Keratinocyte (primary cell): ENCODE measurements around the gene TNKS1BP1. TPM values are rescaled to one million over a fixed set of nuclear protein-coding genes. Genes with fewer than 3 reads are reported as not detected.
"Not testable (repeated sequence)": the region's sequence is repeated elsewhere in the genome, so short reads cannot be mapped to it uniquely, and the experiment has no call there.

ENCODE experiments used
- DNase-seq: peaks from one replicate; pipeline ENCODE4 v3.0.0-alpha.2; 2011; ENCODE audit warnings: low read depth, missing footprints, low spot score
- FAIRE-seq: peaks from 2 replicates; lab custom pipeline; 2011; peaks lifted over from hg19 to GRCh38; lab: Jason Lieb, UNC
- H2AFZ ChIP-seq: 2 replicates; pipeline ENCODE4 v1.6.0; 2012; ENCODE audit warnings: low read length, control low read depth, inconsistent platforms; ENCODE audit not compliant: control insufficient read depth
- H3K27ac ChIP-seq: 2 replicates; pipeline ENCODE4 v1.5.1; 2011; ENCODE audit warnings: low read length; ENCODE audit not compliant: control insufficient read depth, insufficient read depth
- H3K27me3 ChIP-seq: 3 replicates; pipeline ENCODE4 v1.6.0; 2011; ENCODE audit warnings: low read length; ENCODE audit not compliant: control insufficient read depth, insufficient read depth; ENCODE audit errors: extremely low read depth
- H3K36me3 ChIP-seq, 2 experiments: 2 replicates in 1 of 2; 3 replicates in 1 of 2; pipeline ENCODE4 v1.5.1; 2011; ENCODE audit warnings: low read length in 2 of 2, mild to moderate bottlenecking in 1 of 2; ENCODE audit not compliant: control insufficient read depth in 2 of 2, insufficient read depth in 2 of 2; ENCODE audit errors: extremely low read depth in 1 of 2
- H3K4me1 ChIP-seq: 3 replicates; pipeline ENCODE4 v1.5.1; 2011; ENCODE audit warnings: low read length; ENCODE audit not compliant: control insufficient read depth, insufficient read depth; ENCODE audit errors: extremely low read depth
- H3K4me2 ChIP-seq: 3 replicates; pipeline ENCODE4 v1.6.0; 2011; ENCODE audit warnings: low read depth, low read length; ENCODE audit not compliant: control insufficient read depth, insufficient read depth; ENCODE audit errors: extremely low read depth
- H3K4me3 ChIP-seq, 3 experiments: fragments of 200-600 bp in 1 of 3; sonication (generic) in 1 of 3; 2 replicates in 2 of 3; 3 replicates in 1 of 3; pipeline ENCODE4 v1.5.1; 2011 to 2016; ENCODE audit warnings: low read length in 3 of 3, mild to moderate bottlenecking in 3 of 3, control low read depth in 2 of 3, inconsistent platforms in 1 of 3, low read depth in 1 of 3, mixed read lengths in 1 of 3, mixed run types in 1 of 3, moderate library complexity in 1 of 3; ENCODE audit not compliant: control insufficient read depth in 2 of 3, insufficient read depth in 2 of 3; ENCODE audit errors: extremely low read depth in 1 of 3
- H3K79me2 ChIP-seq: 2 replicates; pipeline ENCODE4 v1.6.0; 2012; ENCODE audit warnings: low read length; ENCODE audit not compliant: control insufficient read depth, insufficient read depth
- H3K9ac ChIP-seq: 3 replicates; pipeline ENCODE4 v1.6.0; 2011; ENCODE audit warnings: low read length; ENCODE audit not compliant: control insufficient read depth, insufficient read depth; ENCODE audit errors: extremely low read depth
- H3K9me1 ChIP-seq: 3 replicates; pipeline ENCODE4 v1.6.0; 2011; ENCODE audit warnings: low read length; ENCODE audit not compliant: control insufficient read depth, insufficient read depth; ENCODE audit errors: extremely low read depth
- H3K9me3 ChIP-seq: 2 replicates; pipeline ENCODE4 v1.5.1; 2012; ENCODE audit warnings: low read depth, low read length; ENCODE audit not compliant: control insufficient read depth
- H4K20me1 ChIP-seq: 3 replicates; pipeline ENCODE4 v1.6.0; 2011; ENCODE audit warnings: low read length; ENCODE audit not compliant: control insufficient read depth, insufficient read depth; ENCODE audit errors: extremely low read depth
- CTCF ChIP-seq, 3 experiments: IDR thresholded peaks in 1 of 3; conservative IDR thresholded peaks in 1 of 3; optimal IDR thresholded peaks in 1 of 3; 2 replicates in 2 of 3; 3 replicates in 1 of 3; pipeline versions ENCODE3 to v1.5.1; 2011; ENCODE audit warnings: low read length in 3 of 3, mild to moderate bottlenecking in 3 of 3, moderate library complexity in 2 of 3, control low read depth in 1 of 3, inconsistent platforms in 1 of 3; ENCODE audit not compliant: insufficient read depth in 2 of 3; ENCODE audit errors: extremely low read depth in 1 of 3
- EZH2 ChIP-seq: IDR thresholded peaks from one replicate; pipeline ENCODE4 v1.6.1; 2012; ENCODE audit warnings: inconsistent platforms, mild to moderate bottlenecking, low read length, moderate library complexity
- dilution Hi-C: fragments of 300-500 bp; cut with MboI; formaldehyde crosslinking; loops from one replicate; pipeline ENCODE4 v1.7.0; 2020; ENCODE audit warnings: low sequenced_read_pairs; ENCODE audit not compliant: extremely low pct_ligation_motif_present
- polyA plus RNA-seq, 5 experiments: library from polyadenylated mRNA; depleted of rRNA in 3 of 5; stranded (reverse) in 3 of 5; stranded (forward) in 1 of 5; unstranded in 1 of 5; fragments of >200 nt; gene quantifications; 1 replicate in 1 of 5; 2 replicates in 3 of 5; 3 replicates in 1 of 5; pipeline versions ENCODE4 v1.2.1 to v1.2.3, GENCODE V29; 2011 to 2012; ENCODE audit warnings: missing spikeins in 2 of 5, low read depth in 1 of 5, low replicate concordance in 1 of 5

The TNKS1BP1 gene
- polyA plus RNA-seq, 1 donor (not counting 4 experiments of a cell fraction or from before 2014, with no cell fraction given), result 88.3 TPM

GRCh38 chr11:57299150-57299737, 25.5 kb downstream of the TNKS1BP1 start:
- no peak overlapping the region for H3K4me2 ChIP-seq
- dilution Hi-C loops, result loop anchor here (25.0 kb wide), 1 partner anchor 462 kb away; no protein-coding TSS in a partner anchor
- H3K36me3 ChIP-seq, result peaks cover 42 to 59% of the 10 kb centered on the region in 2 experiments
- H3K9me1 ChIP-seq, result no peaks in the 10 kb centered on the region
- H3K79me2 ChIP-seq, result peaks cover 20% of the 10 kb centered on the region
- H2AFZ ChIP-seq, result no peak overlapping the region
- no peaks in the 10 kb centered on the region for H3K27me3 ChIP-seq
- no peak overlapping the region for H3K9ac ChIP-seq
- FAIRE-seq (no peak), DNase-seq (no peak)
- no peak overlapping the region for H3K27ac ChIP-seq
- H4K20me1 ChIP-seq, result peaks cover 6% of the 10 kb centered on the region
- H3K4me1 ChIP-seq, result peaks cover 32% of the 10 kb centered on the region
- H3K4me3 ChIP-seq, result no peak overlapping the region
- no peak for TF ChIP-seq EZH2
- no peak for TF ChIP-seq CTCF (optimal IDR thresholded peaks at IDR 0.05 in 1 of 3, IDR thresholded peaks at IDR 0.05 in 1 of 3, conservative IDR thresholded peaks at IDR 0.05 in 1 of 3; ENCODE audit: extremely low read depth in 1 of 3, insufficient read depth in 2 of 3, low read length in 3 of 3)
- H3K9me3 ChIP-seq, result no peaks in the 10 kb centered on the region

GRCh38 chr11:57297221-57297620, 27.5 kb downstream of the TNKS1BP1 start:
- no peaks in the 10 kb centered on the region for H3K9me3 ChIP-seq
- H3K27ac ChIP-seq, result no peak overlapping the region
- H3K36me3 ChIP-seq, result peaks cover 31 to 44% of the 10 kb centered on the region in 2 experiments
- H3K4me2 ChIP-seq, result no peak overlapping the region
- H2AFZ ChIP-seq, result no peak overlapping the region
- no peak for DNase-seq
- no peak overlapping the region for H3K9ac ChIP-seq
- H3K4me1 ChIP-seq, result peaks cover 37% of the 10 kb centered on the region
- no peak for FAIRE-seq
- H3K79me2 ChIP-seq, result peaks cover 4% of the 10 kb centered on the region
- dilution Hi-C loops, result loop anchor here (25.0 kb wide), 1 partner anchor 460 kb away; no protein-coding TSS in a partner anchor
- H3K4me3 ChIP-seq, result no peak overlapping the region
- no peaks in the 10 kb centered on the region for H3K27me3 ChIP-seq
- H4K20me1 ChIP-seq, result no peaks in the 10 kb centered on the region
- peaks cover 2% of the 10 kb centered on the region for H3K9me1 ChIP-seq
- TF ChIP-seq EZH2, result no peak
- no peak for TF ChIP-seq CTCF (optimal IDR thresholded peaks at IDR 0.05 in 1 of 3, IDR thresholded peaks at IDR 0.05 in 1 of 3, conservative IDR thresholded peaks at IDR 0.05 in 1 of 3; ENCODE audit: extremely low read depth in 1 of 3, insufficient read depth in 2 of 3, low read length in 3 of 3)

GRCh38 chr11:57296205-57296604, 28.5 kb downstream of the TNKS1BP1 start:
- not testable (repeated sequence) for H3K79me2 ChIP-seq, H3K9me1 ChIP-seq, FAIRE-seq, H3K27me3 ChIP-seq, H3K27ac ChIP-seq, H3K4me3 ChIP-seq, H3K9ac ChIP-seq, H4K20me1 ChIP-seq, H3K9me3 ChIP-seq, H3K4me2 ChIP-seq, DNase-seq, H2AFZ ChIP-seq
- Histone ChIP-seq H3K4me1 (peaks cover 37% of the 10 kb centered on the region), H3K36me3 (peaks cover 22 to 34% of the 10 kb centered on the region in 2 experiments)
- dilution Hi-C loops, result loop anchor here (25.0 kb wide), 1 partner anchor 459 kb away; no protein-coding TSS in a partner anchor
